NCI-H526 (cell line): Measurements from ENCODE around the gene TCIRG1.
A peak's percentile ranks its signal among the peaks of the same experiment; 100 is the strongest.
"Not testable (repeated sequence)": the region's sequence is repeated elsewhere in the genome, so short reads cannot be mapped to it uniquely, and the experiment has no call there.

ENCODE experiments used
- DNase-seq, 2 experiments: peaks; one replicate each; lab custom pipeline; 2025; lab: John Stamatoyannopoulos, UW

The TCIRG1 gene, protein sequence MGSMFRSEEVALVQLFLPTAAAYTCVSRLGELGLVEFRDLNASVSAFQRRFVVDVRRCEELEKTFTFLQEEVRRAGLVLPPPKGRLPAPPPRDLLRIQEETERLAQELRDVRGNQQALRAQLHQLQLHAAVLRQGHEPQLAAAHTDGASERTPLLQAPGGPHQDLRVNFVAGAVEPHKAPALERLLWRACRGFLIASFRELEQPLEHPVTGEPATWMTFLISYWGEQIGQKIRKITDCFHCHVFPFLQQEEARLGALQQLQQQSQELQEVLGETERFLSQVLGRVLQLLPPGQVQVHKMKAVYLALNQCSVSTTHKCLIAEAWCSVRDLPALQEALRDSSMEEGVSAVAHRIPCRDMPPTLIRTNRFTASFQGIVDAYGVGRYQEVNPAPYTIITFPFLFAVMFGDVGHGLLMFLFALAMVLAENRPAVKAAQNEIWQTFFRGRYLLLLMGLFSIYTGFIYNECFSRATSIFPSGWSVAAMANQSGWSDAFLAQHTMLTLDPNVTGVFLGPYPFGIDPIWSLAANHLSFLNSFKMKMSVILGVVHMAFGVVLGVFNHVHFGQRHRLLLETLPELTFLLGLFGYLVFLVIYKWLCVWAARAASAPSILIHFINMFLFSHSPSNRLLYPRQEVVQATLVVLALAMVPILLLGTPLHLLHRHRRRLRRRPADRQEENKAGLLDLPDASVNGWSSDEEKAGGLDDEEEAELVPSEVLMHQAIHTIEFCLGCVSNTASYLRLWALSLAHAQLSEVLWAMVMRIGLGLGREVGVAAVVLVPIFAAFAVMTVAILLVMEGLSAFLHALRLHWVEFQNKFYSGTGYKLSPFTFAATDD

DNA sequence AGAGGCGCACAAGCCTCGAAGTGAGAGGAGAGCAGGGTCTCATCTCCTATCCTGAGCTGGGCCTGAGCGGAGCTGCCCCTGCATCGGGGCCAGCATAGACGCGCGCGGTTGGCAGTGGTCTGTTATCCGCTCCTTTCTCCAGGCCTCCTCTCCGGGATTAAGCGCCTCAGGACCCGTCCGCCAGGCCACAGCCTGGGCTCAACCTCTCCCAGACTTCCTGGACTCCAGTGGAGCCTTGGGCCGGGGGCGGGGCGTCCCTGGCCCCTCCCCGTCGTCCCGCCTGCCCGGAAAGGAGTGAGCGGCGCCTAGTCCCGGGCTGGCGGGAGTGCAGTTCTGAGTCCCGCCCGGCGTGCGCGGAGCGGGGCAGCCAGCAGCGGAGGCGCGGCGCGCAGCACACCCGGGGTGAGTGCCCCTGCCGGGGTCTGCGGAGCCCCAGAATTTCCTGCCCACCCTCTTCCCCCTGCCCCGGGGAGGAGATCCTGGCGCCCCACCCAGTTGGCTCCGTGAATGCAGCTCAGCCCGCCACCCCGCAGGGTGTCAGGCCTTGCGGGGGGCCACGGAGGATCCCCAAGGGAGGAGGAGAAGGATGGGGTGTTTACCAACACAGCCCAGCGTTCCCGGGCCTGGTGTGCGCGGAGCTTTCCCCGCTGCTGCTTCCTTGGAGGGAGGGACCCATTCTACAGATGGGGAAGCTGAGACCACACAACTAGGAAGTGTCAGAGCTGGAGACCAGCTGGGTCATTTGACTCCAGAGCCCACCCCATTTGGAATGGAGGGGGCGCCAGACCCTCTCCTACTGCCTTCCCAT is at the start of gene TCIRG1:
Gene TCIRG1 (plus strand): TSS at position 308 of the 808 bp plus-strand sequence. CDS start 2,247 bp downstream, outside the sequence.
- DNase-seq, result peak in 1 of 2 experiments; percentile 63

DNA sequence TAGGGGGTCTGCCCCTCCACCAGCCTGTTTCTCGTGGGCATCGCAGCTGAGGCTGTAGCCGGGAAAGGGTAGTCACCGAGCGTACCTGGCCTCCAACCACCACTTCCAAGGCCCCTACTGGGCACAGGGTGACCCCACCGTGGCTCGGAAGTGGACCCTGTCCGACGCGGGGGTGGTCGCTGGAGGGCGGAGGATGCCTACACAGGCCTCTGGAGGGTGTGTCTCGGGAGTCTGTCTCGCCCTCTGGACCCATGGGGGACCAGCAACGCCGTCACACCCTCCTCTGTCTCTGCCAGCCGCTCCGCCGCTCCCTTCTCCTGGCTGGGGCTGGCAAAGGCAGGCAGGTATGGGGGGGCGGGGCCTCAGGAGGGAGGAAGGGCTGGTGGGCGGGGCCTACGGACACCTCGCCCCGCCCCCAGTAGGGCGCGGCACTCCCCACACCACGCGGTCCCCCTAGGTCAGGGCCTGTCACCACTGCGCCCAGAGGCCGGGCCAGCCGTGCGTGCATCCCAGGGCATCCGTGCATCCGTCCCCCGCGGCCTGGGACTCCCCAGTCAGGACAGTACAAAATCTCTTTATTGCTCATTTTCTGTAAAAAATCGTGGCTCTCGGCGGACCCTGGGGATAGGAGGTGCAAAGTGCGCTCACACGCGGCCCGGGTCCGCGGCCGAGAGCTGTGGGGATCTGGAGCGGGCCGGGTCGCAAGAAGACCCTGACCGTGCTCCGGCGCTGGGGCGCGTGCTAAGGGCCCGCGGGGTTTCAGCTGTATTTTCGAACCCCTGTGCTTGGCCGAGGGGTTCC is 48.1 kb upstream of the TCIRG1 start:
- not testable (repeated sequence) for DNase-seq

DNA sequence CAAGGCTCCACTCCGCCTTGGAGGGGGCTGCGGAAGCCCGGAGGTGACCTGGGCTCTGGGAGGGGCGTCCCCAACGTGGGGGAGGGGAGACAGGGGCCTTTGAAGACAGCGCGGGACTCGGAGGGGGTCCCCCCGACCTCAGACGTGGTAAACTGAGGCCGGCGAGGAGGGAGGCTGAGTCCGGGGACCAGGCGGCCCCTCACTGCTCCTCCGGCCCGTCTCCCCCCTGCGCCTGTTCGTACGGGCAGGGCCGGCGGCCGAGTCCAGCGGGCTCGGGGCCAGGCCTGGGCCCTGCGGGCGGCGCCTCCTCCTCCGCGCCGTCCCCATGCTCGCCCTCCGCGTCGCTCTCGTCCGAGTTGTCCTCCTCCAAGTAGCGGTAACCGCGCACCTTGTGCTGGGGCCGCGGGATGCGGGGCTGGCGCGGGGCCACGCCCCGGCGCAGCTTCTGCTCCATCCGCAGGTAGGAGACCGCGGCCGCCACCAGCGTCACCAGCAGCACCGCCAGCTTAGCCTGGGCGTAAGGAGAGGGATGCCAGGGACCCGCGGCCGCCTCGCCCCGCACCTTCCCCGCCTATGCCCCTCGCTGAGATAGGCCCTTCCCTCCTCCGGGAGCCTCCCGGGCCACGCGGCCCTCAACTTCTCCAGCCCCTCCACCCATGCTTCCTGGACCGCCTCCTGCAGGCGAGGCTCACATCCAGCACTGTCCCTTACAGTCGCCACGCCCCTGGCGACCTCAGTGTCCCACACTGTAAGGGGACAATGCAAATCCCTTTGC is 47.3 kb upstream of the TCIRG1 start:
- not testable (repeated sequence) for DNase-seq

DNA sequence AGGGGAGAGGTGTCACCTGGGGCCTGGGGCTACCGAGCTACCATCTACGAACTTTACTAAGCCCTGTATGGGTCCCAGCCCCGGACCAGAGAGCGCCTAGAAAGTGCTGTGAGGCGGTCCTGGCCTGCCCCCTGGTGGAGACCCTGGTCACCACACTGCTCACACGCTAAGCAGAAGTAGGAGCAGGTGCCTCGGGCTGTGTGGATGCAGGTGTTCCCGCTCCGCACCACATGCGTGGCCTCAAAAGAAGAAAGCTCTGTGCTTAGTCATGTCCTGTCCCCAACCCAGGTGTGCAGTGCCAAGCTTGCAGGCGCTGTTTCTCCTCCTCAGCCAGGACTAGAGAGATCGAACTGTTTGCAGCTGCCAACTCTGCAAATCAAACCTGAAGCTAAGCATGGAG is 45.0 kb upstream of the TCIRG1 start:
- DNase-seq, result peak; percentile 37 to 85

DNA sequence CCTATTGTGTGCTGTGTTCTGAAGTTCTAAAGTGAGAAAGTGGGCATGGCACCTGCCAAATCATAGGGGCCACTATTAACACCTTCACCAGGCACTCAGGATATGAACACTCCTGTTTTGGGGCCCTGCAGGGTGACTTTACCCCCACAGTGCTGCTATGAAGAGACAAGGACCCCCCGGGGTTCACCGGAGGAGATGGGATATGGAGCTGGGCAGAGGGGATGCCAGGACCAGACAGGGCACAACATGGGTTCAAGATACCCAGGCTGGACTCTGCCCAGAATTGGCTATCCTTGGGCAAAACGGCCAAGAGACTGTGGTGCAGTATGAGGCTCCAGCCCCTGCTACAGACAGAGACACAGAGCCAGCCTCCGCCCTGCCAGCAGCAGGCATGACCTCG is 44.4 kb upstream of the TCIRG1 start:
- not testable (repeated sequence) for DNase-seq

DNA sequence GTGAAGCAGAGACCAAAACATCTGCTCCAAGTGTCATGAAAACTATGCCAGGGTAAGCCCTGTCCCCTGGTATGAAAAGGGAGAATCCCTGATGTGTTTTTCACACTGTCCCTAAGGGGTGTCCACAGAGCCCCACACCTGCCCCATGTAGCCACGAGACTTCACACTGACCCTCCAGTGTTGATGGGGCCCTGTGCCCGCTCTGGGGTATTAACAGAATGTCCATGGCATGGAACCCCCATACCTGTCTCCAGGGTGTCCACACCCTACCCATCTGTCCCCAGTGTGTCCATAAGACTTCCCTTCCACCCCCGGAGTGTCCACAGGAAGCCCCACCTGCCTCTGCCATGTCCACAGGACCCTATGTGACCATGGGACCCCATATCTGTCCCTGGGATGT is 43.7 kb upstream of the TCIRG1 start:
- not testable (repeated sequence) for DNase-seq

DNA sequence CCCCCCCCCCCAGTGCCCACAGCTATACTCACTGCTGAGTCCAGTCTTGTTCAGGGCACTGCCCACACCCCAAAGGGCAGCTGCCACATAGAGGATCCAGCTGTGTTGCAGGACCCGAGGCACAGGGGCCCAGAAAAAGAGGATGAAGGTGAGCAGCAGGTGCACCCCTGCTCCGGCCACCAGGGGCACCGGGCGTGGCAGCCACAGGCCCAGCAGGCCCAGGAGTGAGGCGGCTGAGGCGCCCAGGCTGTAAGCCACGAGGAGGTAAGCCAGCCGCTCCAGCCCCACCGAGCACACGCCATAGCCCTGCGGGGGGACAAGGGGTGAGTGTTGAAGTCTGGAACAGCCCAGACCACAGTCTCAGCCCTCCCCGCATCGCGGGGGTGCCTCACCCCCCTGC is 43.2 kb upstream of the TCIRG1 start:
- not testable (repeated sequence) for DNase-seq

DNA sequence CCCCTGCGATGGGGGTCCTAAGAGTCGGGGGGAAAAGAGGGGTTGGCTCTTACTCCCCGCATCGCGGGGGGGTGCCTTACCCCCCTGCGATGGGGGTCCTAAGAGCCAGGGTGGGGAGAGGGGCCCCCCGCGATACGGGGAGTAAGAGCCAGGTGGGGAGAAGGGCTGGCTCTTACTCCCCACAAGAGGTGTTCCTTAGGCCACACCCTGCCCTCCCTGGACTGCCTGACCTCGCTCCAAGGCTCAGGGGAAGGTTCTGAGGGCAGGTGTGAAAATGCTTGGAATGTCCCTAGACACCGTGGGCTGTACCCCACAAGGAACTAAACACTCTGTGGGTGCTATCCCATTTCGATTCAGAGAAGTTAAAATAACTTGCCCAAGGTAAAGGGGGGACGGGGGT is 42.8 kb upstream of the TCIRG1 start:
- DNase-seq, result no peak

DNA sequence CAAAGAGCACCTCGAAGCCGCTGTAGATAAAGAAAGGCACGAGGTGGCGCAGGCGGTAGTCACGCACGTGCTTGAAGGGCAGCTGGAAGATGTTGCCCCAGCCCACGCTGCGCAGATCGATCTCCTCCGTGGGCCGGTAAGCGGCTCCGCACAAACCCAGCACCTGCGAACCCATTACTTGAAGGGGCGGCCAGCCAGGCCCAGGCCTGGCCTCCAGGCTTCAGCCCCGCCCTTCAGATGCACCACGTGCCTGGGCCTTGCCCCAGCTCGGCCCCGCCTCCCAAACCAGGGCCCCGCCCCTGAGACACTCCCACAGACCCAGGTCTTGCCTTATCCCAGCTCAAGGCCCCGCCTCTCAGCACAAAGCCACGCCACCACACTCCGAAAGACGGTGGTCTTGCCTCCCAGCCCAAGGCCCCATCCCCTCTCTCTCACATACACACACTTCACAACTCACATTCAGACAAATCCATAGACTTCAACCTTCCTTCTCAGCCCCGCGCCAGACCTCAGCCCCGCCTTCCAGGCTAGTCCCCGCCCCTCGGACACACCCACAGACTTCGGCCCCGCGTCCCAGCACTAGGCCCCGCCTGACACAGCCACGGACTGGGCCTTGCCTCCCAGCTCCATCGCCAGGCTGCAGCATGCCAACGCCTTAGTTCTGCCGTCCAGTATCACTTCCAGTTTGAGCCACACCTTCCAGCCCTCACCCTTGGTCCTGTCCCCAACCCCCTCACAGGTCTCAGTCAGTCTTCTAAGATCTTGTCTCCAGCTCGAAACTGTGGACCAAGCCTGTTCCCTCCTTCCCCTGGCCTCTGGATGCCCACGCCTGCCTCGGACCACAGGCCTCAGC is 42.0 kb upstream of the TCIRG1 start:
- peak; percentile 78 to 94 for DNase-seq

DNA sequence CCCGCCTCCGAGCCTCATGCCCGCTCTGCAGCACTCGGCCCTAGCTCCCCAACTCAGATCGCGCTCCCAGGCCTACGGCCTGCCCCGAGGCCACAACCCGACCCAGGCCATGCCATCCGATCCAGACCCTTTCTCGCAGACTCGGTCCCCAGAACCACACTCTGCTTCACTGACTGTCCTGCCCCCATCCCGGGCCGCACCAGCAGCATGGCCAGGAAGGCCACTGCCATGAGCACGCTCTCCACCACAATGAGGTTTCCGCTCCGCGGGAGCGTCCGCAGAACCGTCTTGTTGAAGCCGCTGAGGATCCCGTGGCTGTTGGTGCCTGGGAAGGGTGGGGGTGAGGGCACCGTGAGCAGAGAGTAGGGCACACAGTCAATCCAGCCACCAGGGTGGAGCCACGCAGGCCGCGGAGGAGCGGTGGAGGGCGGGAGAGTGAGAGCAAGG is 41.3 kb upstream of the TCIRG1 start:
- no peak for DNase-seq

DNA sequence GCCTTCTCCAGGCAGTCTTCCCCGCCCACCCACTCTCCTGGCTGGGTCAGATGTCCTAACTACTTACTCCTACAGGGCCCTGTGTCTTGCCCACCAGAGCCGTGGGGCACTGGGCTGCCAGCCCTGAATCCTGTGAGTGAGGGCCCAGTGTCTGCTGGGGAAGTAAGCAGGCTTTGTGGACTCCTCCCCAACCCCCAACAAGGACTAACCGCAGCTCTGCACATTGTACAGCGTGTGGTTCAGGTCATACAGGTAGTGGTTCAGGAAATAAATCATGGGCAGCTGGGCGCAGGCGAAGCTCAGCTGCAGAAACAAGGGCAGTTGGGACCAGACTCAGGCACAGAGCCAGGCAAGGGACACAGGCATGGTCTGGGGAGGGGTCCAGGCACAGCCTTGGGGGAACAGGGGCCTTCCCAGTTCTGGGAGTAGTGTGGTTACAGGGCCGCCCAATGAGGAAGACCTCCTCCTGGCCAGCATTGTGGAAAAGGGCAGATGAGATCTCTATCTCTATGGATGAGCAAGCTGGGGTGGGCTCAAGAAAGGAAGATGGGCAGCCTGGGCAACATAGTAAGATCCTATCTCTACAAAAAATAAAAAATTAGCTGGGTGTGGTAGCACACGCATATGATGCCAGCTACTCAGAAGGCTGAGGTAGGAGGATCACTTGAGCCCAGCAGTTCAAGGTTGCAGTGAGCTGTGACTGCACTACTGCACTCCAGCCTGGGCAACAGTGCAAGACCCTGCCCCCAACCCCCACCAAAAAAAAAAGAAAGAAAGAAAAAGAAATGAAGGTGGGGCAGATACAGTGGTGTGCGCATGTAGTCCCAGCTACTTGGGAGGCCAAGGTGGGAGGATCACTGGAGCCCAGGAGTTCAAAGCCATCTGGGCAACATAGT is 40.4 kb upstream of the TCIRG1 start:
- no peak for DNase-seq

DNA sequence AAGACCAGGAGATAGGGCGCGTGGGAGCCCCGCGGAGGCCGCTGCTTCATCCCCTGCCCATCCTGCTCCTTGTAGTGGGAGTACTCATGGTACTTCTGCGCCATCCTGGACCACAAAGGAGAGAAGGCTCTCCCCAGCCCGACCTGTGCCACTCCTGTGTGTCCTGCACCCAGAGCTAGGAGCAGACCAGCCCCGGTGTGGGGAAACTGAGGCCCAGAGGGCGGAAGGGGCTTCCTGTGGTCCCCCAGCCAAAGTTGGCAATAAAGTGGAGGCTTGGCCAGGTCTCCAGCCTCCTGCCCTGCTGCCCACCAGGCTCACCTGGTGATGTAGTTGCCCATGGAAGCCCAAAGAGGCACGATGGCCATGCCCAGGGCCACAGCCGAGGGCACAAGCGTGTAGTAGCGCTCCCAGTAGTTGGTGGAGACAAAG is 39.6 kb upstream of the TCIRG1 start:
- DNase-seq, result no peak

DNA sequence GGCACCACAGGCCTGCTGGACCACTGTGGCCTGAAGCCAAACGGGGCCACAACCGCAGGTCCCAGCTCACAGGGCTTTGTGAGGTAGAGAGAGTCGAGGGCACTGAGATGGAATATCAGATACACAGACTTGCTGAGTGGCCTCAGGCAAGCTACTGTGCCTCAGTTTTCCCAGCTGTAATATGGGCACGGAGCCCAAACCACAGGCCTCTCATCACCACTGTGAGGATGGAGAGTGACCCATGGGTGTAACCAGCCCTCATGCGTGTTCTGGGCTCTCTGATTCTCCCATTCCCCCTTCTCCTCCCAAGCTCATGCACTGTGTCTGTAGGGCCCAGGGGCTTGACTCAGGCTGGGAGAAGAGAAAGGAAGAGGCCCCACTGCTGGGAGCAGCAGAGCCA is 39.1 kb upstream of the TCIRG1 start:
- no peak for DNase-seq

DNA sequence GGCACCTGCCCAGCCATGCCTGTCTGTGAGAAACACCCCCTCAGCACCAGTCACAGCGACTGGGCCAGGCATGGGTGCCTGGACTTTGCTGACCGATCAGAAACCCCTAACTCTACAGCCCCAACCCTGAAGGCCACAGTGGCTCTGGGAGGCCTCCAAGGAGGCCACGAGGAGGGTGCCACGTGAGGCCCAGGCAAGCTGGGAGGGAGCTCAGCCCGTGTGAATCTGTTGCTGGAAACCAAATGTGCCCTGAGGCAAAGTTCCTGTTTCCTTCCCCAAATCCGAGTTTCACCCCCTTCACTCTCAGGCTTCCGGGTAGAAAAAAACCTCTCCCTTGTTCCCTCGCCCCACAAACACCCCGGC is 36.3 kb upstream of the TCIRG1 start:
- DNase-seq, result no peak

DNA sequence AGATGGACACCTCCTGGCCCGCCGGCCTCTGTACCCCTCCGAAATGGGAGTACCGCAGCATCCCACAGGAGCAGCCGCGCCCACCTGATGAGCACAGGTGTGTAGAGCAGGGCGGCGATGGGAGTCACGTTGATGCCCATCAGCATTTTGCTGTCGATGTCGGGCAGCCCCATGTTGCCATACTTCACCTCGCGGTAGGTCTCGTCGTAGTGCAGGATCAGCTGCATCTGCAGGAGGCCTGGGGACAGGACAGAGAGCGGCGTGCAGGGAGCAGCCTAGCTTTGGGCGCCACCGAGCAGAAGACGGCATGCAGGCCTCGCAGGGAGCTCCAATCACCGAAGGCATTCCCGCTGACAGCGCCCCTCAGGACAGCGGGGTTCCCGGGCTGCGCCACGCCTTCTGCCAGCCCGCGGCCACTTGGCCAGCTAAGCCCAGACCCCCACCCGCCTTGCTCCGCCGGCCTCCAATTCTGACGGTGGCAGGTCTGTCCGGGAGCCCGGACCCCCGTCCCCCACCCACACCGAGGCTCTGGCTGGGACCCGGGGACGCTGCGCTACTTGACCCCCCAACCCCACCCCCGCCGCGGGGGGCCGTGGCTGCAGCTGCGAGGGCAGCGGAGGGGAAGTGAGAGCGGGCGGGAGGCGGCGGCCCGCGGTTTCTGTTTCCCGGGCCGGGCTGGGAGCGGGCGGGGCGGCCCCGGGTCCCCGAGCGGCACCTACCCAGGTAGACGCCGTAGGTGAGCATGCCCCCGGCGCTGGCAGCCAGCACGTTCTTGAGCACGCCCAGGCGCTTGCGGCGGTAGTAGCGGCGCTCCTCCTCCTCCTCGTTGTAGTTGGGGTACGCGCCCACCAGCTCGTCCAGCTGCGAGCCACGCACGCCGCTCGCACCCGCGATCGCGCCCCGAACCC is 35.6 kb upstream of the TCIRG1 start:
- DNase-seq, result peak; percentile 30 to 85

DNA sequence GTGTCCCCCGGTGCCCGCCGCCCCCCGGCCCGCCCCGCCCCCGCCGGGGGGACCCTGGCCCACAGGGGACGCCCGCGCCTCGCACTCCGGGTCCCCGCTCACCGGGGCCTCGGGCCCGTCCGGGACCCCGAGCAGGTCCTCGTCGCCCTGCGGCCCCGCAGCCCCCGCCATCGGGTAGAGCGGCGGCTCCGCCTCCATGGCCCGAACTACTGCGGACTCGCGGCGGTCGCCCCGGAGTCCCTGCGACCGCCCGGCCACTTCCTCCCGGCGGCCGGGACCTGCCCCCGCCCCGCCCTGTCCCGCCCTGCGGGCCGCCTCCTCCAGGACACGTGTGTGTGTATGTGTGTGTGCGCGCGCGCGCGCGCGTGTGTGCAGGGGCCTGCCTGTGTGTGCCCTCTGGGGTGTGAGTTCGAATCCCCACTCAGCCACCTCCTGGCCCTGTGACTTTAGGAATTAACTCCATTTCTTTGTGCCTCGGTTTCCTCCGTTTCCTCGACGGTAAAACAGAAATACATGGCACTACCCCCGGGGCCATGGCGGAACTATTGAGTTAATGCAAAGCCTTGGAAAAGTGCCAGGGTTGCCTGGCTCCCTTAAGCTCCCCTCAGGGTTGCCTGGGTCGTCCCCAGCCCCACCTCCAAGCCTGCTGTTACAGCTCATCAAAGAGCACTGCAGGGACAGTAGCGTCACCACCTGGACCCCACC is 34.8 kb upstream of the TCIRG1 start, which contains the start of gene UNC93B1:
Gene UNC93B1 (minus strand): TSS at position 252 of the 705 bp plus-strand sequence. CDS start 54 bp downstream, at position 198.
- peak; percentile 57 to 92 for DNase-seq
